ENCODE measurements around the gene PTH1R.

Gene PTH1R

DNA sequence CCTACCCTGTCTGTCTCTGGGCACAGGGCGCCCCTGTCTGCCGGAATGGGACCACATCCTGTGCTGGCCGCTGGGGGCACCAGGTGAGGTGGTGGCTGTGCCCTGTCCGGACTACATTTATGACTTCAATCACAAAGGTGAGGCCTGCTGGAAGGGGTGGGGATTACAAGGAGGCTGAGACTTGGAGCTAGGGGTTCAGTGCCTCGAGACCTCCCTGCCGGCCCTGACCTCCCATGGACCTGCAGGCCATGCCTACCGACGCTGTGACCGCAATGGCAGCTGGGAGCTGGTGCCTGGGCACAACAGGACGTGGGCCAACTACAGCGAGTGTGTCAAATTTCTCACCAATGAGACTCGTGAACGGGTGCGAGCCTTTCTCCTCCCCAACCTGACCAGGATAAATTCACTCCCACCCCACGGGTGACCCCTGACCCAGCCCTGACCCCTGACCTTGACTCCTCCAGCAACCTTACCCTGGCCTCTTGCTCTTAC, 20.4 kb downstream of the PTH1R start:
- ChIA-PET CTCF (interaction anchor here (0.6 to 1.8 kb wide), 5 partner anchors 19 to 192 kb away, joined by 3 to 5 read pairs (median 3); no protein-coding TSS in a partner anchor), POLR2A (no interaction called here)
- no peak for DNase-seq (ENCODE audit: extremely low spot score)
- TF ChIP-seq CTCF (IDR thresholded peaks at IDR 0.05; ENCODE audit: control extremely low read depth, extremely low read depth, low read depth, missing control alignments) = no peak

DNA sequence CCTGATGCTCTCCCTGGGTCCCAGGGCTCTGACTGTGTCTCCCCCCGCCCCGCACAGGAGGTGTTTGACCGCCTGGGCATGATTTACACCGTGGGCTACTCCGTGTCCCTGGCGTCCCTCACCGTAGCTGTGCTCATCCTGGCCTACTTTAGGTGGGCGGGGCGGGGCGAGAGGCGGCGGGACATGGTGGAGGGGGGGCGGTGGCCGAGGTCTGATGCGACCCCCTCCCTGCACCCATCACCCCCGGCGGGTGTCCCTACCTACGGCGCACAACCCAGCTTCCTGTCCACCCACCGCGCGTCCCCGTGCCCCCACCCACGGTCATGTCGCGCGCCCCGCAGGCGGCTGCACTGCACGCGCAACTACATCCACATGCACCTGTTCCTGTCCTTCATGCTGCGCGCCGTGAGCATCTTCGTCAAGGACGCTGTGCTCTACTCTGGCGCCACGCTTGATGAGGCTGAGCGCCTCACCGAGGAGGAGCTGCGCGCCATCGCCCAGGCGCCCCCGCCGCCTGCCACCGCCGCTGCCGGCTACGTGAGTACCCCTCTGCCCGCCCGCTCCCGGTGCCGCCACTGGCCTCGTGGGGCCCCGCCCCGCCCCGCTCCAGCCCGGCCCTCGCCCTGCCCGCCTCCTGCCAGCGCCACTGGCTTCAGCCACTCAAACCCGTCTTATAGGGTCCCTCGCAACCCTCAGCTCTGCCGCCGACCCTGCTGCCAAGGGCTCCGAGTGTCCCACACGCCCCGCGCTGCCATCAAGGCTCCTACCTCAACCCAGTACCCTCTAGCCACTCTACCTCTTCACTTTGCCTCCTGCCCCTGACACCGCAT, 21.0 kb downstream of the PTH1R start:
- ChIA-PET CTCF (interaction anchor here (0.6 to 3.3 kb wide), 5 partner anchors 11 to 193 kb away, joined by 3 to 21 read pairs (median 3); no protein-coding TSS in a partner anchor), POLR2A (no interaction called here)
- no peak for TF ChIP-seq CTCF (IDR thresholded peaks at IDR 0.05; ENCODE audit: control extremely low read depth, extremely low read depth, low read depth, missing control alignments)
- no peak for DNase-seq (ENCODE audit: extremely low spot score)

DNA sequence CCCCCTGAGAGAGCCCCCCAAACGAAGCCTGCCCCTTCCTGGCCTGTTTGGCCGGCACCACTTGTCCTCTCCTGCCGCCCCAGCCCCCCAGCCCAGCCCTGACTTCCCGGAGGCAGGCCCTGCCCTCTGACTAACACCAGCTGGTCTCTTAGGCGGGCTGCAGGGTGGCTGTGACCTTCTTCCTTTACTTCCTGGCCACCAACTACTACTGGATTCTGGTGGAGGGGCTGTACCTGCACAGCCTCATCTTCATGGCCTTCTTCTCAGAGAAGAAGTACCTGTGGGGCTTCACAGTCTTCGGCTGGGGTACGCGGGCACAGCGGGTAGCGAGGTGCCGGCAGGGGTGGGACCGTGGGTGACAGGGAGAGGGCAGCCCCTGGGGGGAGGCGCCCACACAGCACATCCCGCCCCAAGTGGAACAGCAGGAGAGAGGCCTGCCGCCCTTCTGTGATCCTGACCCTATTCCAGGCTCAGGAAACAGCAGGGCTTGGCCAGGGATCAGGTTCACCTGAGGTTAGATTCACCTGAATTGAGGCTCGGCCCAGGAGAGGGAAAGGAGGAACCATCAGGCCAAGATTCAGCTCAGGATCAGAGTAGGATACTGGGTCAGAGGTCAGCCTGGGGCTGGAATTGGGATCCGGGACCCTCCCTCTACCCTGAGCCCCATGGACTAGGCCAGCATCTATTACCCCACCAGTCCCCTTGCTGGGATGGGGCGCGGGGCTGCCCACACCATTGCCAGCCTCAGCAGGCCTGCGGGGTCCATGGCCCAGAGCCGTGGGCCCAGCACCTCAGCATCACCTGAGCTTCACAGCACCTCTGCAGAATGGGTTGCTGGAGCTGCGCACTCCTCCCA, 21.9 kb downstream of the PTH1R start:
- ChIA-PET CTCF (interaction anchor here (0.7 to 3.3 kb wide), 5 partner anchors 9 to 203 kb away, joined by 3 to 21 read pairs (median 3); no protein-coding TSS in a partner anchor), POLR2A (no interaction called here)
- no peak for DNase-seq (ENCODE audit: extremely low spot score)
- no peak for TF ChIP-seq CTCF (IDR thresholded peaks at IDR 0.05; ENCODE audit: control extremely low read depth, extremely low read depth, low read depth, missing control alignments)

- DNase-seq (ENCODE audit: extremely low spot score) = no peak
- no peak for TF ChIP-seq CTCF (IDR thresholded peaks at IDR 0.05; ENCODE audit: control extremely low read depth, extremely low read depth, low read depth, missing control alignments)
- POLR2A ChIA-PET = no interaction called here
- CTCF ChIA-PET = interaction anchor here (0.7 to 3.3 kb wide), 4 partner anchors 9 to 204 kb away, joined by 3 to 21 read pairs (median 3); no protein-coding TSS in a partner anchor
These were observed 22.4 kb downstream of the PTH1R start for GRCh38 chr3:46900007-46900292.

- CTCF ChIA-PET = interaction anchor here (0.7 to 3.3 kb wide), 4 partner anchors 9 to 204 kb away, joined by 3 to 21 read pairs (median 3); no protein-coding TSS in a partner anchor
- DNase-seq (ENCODE audit: extremely low spot score) = no peak
- TF ChIP-seq CTCF (IDR thresholded peaks at IDR 0.05; ENCODE audit: control extremely low read depth, extremely low read depth, low read depth, missing control alignments) = no peak
- POLR2A ChIA-PET = no interaction called here
These were observed 22.8 kb downstream of the PTH1R start for GRCh38 chr3:46900356-46900755.

GRCh38 chr3:46901061-46901460, 23.5 kb downstream of the PTH1R start:
- TF ChIP-seq CTCF (IDR thresholded peaks at IDR 0.05; ENCODE audit: control extremely low read depth, extremely low read depth, low read depth, missing control alignments) = no peak
- DNase-seq (ENCODE audit: extremely low spot score) = no peak
- CTCF ChIA-PET = interaction anchor here (0.9 to 3.3 kb wide), 5 partner anchors 8 to 196 kb away, joined by 3 to 21 read pairs (median 4); no protein-coding TSS in a partner anchor
- POLR2A ChIA-PET = no interaction called here

All from GM10248 (cell line).